BJ (cell line): ENCODE results near the gene SFTPB. TPM values are rescaled to one million over a fixed set of nuclear protein-coding genes. Genes with fewer than 3 reads are reported as not detected.

ENCODE experiments used
- CTCF ChIA-PET: fragments of 350-600 bp; formaldehyde crosslinking; extraction: SDS; loops from one replicate; lab custom pipeline; 2021; ENCODE audit warnings: antibody characterized with exemption, inconsistent platforms; lab: Yijun Ruan, JAX
- POLR2A ChIA-PET: fragments of 300-600 bp; sonication (Branson Sonifier 250); formaldehyde crosslinking; extraction: SDS; loops from one replicate; lab custom pipeline; 2021; ENCODE audit warnings: antibody characterized with exemption; lab: Charles Lee
- DNase-seq: peaks from one replicate; pipeline ENCODE4 v3.0.0-alpha.2; 2011; ENCODE audit warnings: low read depth
- H3K27me3 ChIP-seq: 2 replicates; pipeline ENCODE4 v1.6.0; 2011; ENCODE audit warnings: low read length; ENCODE audit not compliant: control insufficient read depth, insufficient read depth
- H3K36me3 ChIP-seq: 2 replicates; pipeline ENCODE4 v1.5.1; 2011; ENCODE audit warnings: low read length; ENCODE audit not compliant: control insufficient read depth, insufficient read depth
- H3K4me3 ChIP-seq: 2 replicates; pipeline ENCODE4 v1.5.1; 2011; ENCODE audit warnings: low read depth, mild to moderate bottlenecking, control low read depth, low read length
- polyA plus RNA-seq: library from polyadenylated mRNA; depleted of rRNA; stranded (reverse); fragments of >200 nt; gene quantifications from 2 replicates; pipeline ENCODE4 v1.2.3, GENCODE V29; 2011
- TF ChIP-seq, protein P1 (sequence below): IDR thresholded peaks from 2 replicates; pipeline ENCODE4 v1.5.1; 2011; ENCODE audit warnings: low read depth, mild to moderate bottlenecking, control low read depth, inconsistent platforms, low read length, moderate library complexity; ENCODE audit not compliant: insufficient read depth

Gene SFTPB
- polyA plus RNA-seq, 1 experiment: not detected

- POLR2A ChIA-PET: no interaction called here
- TF ChIP-seq, protein P1, sequence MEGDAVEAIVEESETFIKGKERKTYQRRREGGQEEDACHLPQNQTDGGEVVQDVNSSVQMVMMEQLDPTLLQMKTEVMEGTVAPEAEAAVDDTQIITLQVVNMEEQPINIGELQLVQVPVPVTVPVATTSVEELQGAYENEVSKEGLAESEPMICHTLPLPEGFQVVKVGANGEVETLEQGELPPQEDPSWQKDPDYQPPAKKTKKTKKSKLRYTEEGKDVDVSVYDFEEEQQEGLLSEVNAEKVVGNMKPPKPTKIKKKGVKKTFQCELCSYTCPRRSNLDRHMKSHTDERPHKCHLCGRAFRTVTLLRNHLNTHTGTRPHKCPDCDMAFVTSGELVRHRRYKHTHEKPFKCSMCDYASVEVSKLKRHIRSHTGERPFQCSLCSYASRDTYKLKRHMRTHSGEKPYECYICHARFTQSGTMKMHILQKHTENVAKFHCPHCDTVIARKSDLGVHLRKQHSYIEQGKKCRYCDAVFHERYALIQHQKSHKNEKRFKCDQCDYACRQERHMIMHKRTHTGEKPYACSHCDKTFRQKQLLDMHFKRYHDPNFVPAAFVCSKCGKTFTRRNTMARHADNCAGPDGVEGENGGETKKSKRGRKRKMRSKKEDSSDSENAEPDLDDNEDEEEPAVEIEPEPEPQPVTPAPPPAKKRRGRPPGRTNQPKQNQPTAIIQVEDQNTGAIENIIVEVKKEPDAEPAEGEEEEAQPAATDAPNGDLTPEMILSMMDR: no peak
Observed at GRCh38 chr2:85656468-85656867, 11.5 kb downstream of the SFTPB start.

DNA sequence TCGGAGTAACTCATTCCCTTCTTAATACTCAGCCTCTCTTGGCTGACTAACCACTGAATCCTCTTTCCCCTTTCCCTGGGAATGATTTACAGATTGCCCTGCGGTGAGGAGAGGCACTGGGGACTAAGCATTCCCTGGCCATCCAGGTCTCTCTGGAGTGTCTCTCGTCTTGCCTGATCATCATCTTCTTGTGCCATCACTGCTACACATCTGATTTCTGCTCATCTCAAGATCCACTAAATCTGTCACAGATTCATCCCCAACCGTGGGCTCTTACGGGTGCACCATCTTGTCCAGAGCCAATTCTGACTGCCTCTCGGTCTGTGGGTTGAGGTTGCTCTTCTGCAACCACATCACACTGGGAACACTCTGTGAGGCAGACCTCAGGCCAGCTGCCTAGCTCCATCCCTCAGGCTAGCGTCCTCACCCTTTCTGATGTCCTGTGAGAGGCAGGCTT is 12.0 kb downstream of the SFTPB start:
- POLR2A ChIA-PET: no interaction called here
- TF ChIP-seq, protein P1: no peak
- Histone ChIP-seq H3K4me3 (no peak overlapping the region), H3K36me3 (no peaks in the 10 kb centered on the region), H3K27me3 (no peaks in the 10 kb centered on the region)
- no peak for DNase-seq
- CTCF ChIA-PET: interaction anchor here (1.4 to 1.9 kb wide), 2 partner anchors 21 to 23 kb away, joined by 3 to 9 read pairs; no protein-coding TSS in a partner anchor

More at GRCh38 chr2:85656468-85656867, 11.5 kb downstream of the SFTPB start:
- DNase-seq: no peak
- Histone ChIP-seq H3K4me3 (no peak overlapping the region), H3K27me3 (no peaks in the 10 kb centered on the region), H3K36me3 (no peaks in the 10 kb centered on the region)
- CTCF ChIA-PET: interaction anchor here (1.4 to 1.9 kb wide), 2 partner anchors 20 to 23 kb away, joined by 3 to 9 read pairs; no protein-coding TSS in a partner anchor

DNA sequence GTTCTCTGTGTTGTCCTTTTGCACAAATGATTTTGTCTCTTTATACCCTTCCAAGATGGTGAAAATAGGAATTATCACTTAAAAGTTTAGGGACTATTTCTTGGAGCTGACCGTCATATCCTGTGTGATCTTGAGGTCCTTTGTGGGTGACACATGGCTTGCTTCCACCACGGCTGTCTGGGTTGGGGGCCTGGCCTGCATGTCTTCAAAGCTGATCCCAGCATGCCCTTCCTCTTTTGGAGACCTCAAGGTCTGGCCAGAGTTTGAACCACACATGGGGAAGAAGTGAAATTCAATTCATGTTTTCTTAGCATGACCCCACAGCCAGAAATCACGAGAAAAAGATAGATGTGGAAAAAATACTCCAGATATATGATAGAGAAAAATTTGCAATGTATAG is 14.0 kb downstream of the SFTPB start:
- no peak overlapping the region for H3K4me3 ChIP-seq
- CTCF ChIA-PET: interaction anchor here (2.2 kb wide), 1 partner anchor 17 kb away, joined by 8 read pairs; no protein-coding TSS in a partner anchor
- POLR2A ChIA-PET: no interaction called here
- H3K27me3 ChIP-seq: no peaks in the 10 kb centered on the region
- no peak for DNase-seq
- TF ChIP-seq, protein P1: no peak
- H3K36me3 ChIP-seq: no peaks in the 10 kb centered on the region; the same call in 1 of the 2 replicates

GRCh38 chr2:85652056-85652455 is 15.9 kb downstream of the SFTPB start:
- CTCF ChIA-PET: interaction anchor here (0.6 to 1.5 kb wide), 6 partner anchors 15 to 235 kb away, joined by 3 to 6 read pairs (median 4); no protein-coding TSS in a partner anchor
- no peak for DNase-seq
- Histone ChIP-seq H3K4me3 (no peak overlapping the region), H3K36me3 (peaks cover 6% of the 10 kb centered on the region), H3K27me3 (no peaks in the 10 kb centered on the region)
- TF ChIP-seq, protein P1: no peak
- POLR2A ChIA-PET: no interaction called here

DNA sequence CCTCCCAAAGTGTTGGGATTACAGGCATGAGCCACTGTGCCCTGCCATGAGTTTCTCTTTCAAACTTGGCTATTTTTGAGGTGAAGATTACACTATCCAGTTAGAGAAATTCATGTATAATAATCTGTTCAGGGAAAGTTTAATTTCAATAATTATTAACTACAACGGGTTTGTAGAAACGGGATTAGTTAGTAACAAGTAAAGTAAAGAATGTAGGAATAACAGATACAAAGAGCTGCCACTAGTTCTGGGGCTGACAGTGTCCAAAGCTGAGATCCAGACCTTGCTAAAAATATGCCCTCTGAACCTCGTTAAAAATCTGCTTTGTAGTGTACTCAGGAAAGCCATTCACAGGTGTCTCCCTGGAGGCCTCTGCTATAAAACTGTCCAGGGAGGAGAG is 16.9 kb downstream of the SFTPB start:
- no peak overlapping the region for H3K4me3 ChIP-seq
- CTCF ChIA-PET: interaction anchor here (0.6 to 4.6 kb wide), 6 partner anchors 18 to 163 kb away, joined by 3 to 81 read pairs (median 10); no protein-coding TSS in a partner anchor
- POLR2A ChIA-PET: no interaction called here
- TF ChIP-seq, protein P1: no peak
- no peak for DNase-seq
- H3K27me3 ChIP-seq: no peaks in the 10 kb centered on the region
- peaks cover 7% of the 10 kb centered on the region for H3K36me3 ChIP-seq
